HL-60 (cell line): ENCODE results near the gene ADTRP.

Experiments used
- DNase-seq, 2 experiments: peaks; one replicate each; pipeline ENCODE4 v3.0.0-alpha.2; 2010 to 2020; ENCODE audit warnings: low read depth in 1 of 2, low spot score in 1 of 2
- H3K27ac ChIP-seq: fragments of 250-450 bp; sonication (Bioruptor Pico); replicated peaks from 2 replicates; pipeline ENCODE4 v1.5.1; 2020; ENCODE audit warnings: mild to moderate bottlenecking, moderate library complexity
- H3K27me3 ChIP-seq: fragments of 250-450 bp; sonication (Bioruptor Pico); 2 replicates; pipeline ENCODE4 v1.5.1; 2021; ENCODE audit warnings: mild to moderate bottlenecking, moderate library complexity; ENCODE audit not compliant: insufficient read depth, poor library complexity, severe bottlenecking
- H3K4me3 ChIP-seq: replicated peaks from 2 replicates; pipeline ENCODE4 v1.5.1; 2011; ENCODE audit warnings: mild to moderate bottlenecking, control low read depth, low read length; ENCODE audit not compliant: insufficient read depth
- GABPA ChIP-seq: IDR thresholded peaks from 2 replicates; pipeline ENCODE4 v1.6.1; 2012; ENCODE audit warnings: low read depth
- POLR2AphosphoS5 ChIP-seq: IDR thresholded peaks from 2 replicates; pipeline ENCODE4 v1.6.1; 2012; ENCODE audit warnings: low read depth
- SPI1 ChIP-seq: IDR thresholded peaks from 2 replicates; pipeline ENCODE4 v1.6.1; 2012; ENCODE audit warnings: low read depth, mild to moderate bottlenecking, borderline replicate concordance
- TF ChIP-seq, protein P1 (sequence below): IDR thresholded peaks from one replicate; pipeline ENCODE4 v1.5.1; 2011; ENCODE audit warnings: low read length, control low read depth, inconsistent platforms; ENCODE audit not compliant: insufficient read depth
- TF ChIP-seq, protein P2 (sequence below): IDR thresholded peaks from 2 replicates; pipeline ENCODE4 v1.6.1; 2012; ENCODE audit warnings: low read depth; ENCODE audit not compliant: insufficient replicate concordance

ADTRP gene

DNA sequence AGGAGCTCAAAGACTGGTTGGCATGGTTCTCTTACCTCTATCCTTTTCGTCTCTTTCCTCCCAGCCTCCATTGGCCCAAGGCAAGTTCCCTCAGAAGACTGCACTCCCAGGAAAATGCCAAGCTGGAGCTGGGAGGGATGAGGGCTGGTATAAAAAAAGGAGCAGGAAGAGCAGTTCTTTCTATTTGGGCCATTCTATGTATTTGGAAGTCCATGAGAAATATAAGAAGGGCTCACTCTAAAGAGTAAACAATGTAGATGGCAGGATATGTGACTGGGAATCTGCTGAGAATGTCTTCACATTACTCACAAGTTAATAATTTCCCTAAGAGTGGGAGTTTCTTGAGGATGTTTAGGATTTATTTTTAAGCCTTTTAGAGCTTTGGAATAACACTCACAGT, 36.6 kb upstream of the ADTRP start:
- DNase-seq = no peak
- TF ChIP-seq GABPA = no peak
- TF ChIP-seq, protein P1, sequence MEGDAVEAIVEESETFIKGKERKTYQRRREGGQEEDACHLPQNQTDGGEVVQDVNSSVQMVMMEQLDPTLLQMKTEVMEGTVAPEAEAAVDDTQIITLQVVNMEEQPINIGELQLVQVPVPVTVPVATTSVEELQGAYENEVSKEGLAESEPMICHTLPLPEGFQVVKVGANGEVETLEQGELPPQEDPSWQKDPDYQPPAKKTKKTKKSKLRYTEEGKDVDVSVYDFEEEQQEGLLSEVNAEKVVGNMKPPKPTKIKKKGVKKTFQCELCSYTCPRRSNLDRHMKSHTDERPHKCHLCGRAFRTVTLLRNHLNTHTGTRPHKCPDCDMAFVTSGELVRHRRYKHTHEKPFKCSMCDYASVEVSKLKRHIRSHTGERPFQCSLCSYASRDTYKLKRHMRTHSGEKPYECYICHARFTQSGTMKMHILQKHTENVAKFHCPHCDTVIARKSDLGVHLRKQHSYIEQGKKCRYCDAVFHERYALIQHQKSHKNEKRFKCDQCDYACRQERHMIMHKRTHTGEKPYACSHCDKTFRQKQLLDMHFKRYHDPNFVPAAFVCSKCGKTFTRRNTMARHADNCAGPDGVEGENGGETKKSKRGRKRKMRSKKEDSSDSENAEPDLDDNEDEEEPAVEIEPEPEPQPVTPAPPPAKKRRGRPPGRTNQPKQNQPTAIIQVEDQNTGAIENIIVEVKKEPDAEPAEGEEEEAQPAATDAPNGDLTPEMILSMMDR = no peak
- TF ChIP-seq, protein P2, sequence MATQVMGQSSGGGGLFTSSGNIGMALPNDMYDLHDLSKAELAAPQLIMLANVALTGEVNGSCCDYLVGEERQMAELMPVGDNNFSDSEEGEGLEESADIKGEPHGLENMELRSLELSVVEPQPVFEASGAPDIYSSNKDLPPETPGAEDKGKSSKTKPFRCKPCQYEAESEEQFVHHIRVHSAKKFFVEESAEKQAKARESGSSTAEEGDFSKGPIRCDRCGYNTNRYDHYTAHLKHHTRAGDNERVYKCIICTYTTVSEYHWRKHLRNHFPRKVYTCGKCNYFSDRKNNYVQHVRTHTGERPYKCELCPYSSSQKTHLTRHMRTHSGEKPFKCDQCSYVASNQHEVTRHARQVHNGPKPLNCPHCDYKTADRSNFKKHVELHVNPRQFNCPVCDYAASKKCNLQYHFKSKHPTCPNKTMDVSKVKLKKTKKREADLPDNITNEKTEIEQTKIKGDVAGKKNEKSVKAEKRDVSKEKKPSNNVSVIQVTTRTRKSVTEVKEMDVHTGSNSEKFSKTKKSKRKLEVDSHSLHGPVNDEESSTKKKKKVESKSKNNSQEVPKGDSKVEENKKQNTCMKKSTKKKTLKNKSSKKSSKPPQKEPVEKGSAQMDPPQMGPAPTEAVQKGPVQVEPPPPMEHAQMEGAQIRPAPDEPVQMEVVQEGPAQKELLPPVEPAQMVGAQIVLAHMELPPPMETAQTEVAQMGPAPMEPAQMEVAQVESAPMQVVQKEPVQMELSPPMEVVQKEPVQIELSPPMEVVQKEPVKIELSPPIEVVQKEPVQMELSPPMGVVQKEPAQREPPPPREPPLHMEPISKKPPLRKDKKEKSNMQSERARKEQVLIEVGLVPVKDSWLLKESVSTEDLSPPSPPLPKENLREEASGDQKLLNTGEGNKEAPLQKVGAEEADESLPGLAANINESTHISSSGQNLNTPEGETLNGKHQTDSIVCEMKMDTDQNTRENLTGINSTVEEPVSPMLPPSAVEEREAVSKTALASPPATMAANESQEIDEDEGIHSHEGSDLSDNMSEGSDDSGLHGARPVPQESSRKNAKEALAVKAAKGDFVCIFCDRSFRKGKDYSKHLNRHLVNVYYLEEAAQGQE = no peak
- TF ChIP-seq SPI1 = no peak
- no peak for TF ChIP-seq POLR2AphosphoS5
- H3K27ac ChIP-seq = no peak overlapping the region
- no peak overlapping the region for H3K4me3 ChIP-seq
- H3K27me3 ChIP-seq = no peaks in the 10 kb centered on the region

DNA sequence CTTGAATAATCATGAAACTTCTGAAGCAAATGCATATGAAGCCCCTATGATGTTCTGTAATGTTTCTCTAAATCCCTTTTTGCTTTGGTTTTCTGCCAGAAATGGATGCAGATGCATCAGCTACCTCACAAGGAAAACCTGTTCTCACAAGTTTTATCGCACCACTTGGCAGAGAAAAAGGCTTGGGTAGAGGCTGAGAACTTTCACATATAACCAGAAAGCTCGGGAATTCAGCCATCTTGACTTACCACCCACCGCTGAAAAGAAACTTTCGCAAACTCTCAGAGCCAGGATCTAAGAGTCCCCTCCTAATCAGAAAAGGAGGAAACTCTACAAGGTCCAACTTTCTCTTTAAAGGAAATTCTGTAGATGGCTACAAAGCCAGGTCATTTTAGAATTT, 36.2 kb upstream of the ADTRP start:
- Histone ChIP-seq H3K4me3 (no peak overlapping the region), H3K27me3 (no peaks in the 10 kb centered on the region), H3K27ac (no peak overlapping the region)
- no peak for TF ChIP-seq SPI1
- no peak for TF ChIP-seq POLR2AphosphoS5
- no peak for TF ChIP-seq GABPA
- TF ChIP-seq, protein P1 = no peak
- TF ChIP-seq, protein P2 = no peak
- no peak for DNase-seq

DNA sequence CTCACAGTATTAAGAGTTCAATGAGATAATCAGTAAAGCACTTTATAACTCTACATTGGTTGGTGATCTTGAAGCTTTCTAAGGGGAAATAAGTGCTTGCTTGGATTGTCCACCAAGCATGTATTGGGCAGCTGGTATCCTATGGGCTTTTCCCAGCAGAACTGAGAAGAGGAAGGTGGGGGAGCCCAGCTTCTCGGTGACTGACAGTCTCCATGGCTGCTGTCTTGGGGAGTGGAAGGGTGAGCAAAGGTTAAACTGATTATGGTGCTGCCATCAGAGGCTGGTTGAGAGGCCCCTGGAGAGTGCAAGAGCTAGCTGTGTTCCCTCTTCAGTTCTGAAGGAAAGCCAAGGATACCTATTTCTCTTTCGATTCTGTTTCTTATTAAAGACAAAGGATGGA, 35.5 kb upstream of the ADTRP start:
- H3K27me3 ChIP-seq = no peaks in the 10 kb centered on the region
- H3K27ac ChIP-seq = no peak overlapping the region
- no peak overlapping the region for H3K4me3 ChIP-seq
- no peak for DNase-seq
- TF ChIP-seq POLR2AphosphoS5 (no peak), SPI1 (no peak), GABPA (no peak)
- TF ChIP-seq, protein P1 = no peak
- TF ChIP-seq, protein P2 = no peak
